KOPT-K1 (cell line): ENCODE data around the gene PURB.
"Not testable (repeated sequence)": the region's sequence is repeated elsewhere in the genome, so short reads cannot be mapped to it uniquely, and the experiment has no call there.

Experiments
- H3K27ac ChIP-seq: fragments of 200-600 bp; sonication (generic); 2 replicates; pipeline ENCODE4 v1.5.1; 2016; ENCODE audit warnings: antibody characterized with exemption, mild to moderate bottlenecking, low read depth, low read length; ENCODE audit not compliant: poor library complexity, severe bottlenecking
- H3K36me3 ChIP-seq: fragments of 200-600 bp; sonication (generic); 2 replicates; pipeline ENCODE4 v1.5.1; 2017; ENCODE audit warnings: antibody characterized with exemption, mild to moderate bottlenecking, low read length, moderate library complexity; ENCODE audit not compliant: insufficient read depth
- H3K9me3 ChIP-seq: fragments of 200-600 bp; sonication (generic); 2 replicates; pipeline ENCODE4 v1.5.1; 2017; ENCODE audit warnings: antibody characterized with exemption, low read length, mild to moderate bottlenecking; ENCODE audit not compliant: insufficient read depth, poor library complexity, severe bottlenecking

The PURB gene

GRCh38 chr7:44885394-44886317, at the start of gene PURB:
Gene PURB (minus strand): TSS chr7:44885530. CDS start chr7:44885348, 182 bp downstream.
- H3K36me3 ChIP-seq, result peaks cover 35% of the 10 kb centered on the region
- H3K9me3 ChIP-seq, result no peaks in the 10 kb centered on the region
- peak within 1 kb of the TSS; percentile 90 for H3K27ac ChIP-seq

- Histone ChIP-seq H3K27ac (no peak overlapping the region), H3K9me3 (peaks cover 2% of the 10 kb centered on the region), H3K36me3 (no peaks in the 10 kb centered on the region)
Measured at GRCh38 chr7:44935016-44935415, 49.7 kb upstream of the PURB start.

GRCh38 chr7:44934510-44934909, 49.2 kb upstream of the PURB start:
- not testable (repeated sequence) for H3K36me3 ChIP-seq, H3K9me3 ChIP-seq, H3K27ac ChIP-seq

DNA sequence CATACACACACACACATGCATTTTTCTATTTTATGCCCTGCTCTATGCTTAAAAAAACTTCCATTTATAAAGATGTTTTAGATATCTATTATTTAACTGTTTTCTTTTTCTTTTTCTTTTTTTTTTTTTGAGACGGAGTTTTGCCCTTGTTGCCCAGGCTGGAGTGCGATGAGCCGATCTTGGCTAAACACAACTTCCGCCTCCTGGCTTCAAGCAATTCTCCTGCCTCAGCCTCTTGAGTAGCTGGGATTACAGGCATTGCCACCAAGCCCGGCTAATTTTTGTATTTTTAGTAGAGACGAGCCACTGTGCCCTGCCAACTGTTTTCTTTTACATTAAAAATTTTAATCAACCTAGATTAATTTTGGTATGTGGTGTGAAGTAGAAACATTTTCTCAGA, 45.6 kb upstream of the PURB start:
- Histone ChIP-seq H3K9me3 (peaks cover 9% of the 10 kb centered on the region), H3K27ac (no peak overlapping the region), H3K36me3 (no peaks in the 10 kb centered on the region)

GRCh38 chr7:44922351-44922694, 37.0 kb upstream of the PURB start:
- no peaks in the 10 kb centered on the region for H3K36me3 ChIP-seq
- H3K27ac ChIP-seq, result no peak overlapping the region
- no peaks in the 10 kb centered on the region for H3K9me3 ChIP-seq

DNA sequence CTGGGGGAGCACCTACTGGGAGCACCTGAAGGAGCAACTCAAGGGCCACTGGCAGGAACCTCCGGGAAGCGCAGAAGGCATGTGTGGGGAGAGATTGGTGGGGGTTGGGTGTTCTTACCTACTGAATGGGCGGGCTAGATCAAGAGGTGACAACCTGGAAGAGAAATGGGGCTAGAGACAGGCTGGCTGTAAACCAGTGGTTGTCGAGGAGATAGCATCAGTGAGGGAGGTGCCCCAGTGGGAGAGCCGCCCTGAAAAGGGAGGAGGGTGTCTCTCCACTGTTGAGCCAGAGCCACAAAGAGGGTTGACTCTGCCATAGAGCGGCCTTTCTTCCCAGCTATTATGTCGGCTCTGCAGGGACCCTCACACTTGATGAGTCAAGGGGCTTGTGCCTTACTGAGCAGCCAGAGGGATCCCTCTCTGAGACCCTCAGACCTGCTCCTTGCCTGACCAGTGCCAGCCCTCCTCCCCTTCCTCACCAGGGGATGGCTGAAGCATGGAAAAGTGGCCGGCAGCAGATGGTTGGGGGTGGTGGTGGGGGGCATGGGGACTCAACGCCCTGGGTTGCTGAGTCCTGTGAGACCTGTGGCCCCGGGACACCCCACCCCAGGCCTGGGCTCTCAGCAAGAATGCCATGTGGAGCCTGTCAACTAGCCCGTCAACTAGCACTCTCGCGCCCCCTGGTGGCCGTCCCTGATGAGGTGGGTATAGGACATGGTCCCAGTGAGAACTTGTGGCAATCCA, 36.4 kb upstream of the PURB start:
- no peaks in the 10 kb centered on the region for H3K36me3 ChIP-seq
- no peaks in the 10 kb centered on the region for H3K9me3 ChIP-seq
- no peak overlapping the region for H3K27ac ChIP-seq

DNA sequence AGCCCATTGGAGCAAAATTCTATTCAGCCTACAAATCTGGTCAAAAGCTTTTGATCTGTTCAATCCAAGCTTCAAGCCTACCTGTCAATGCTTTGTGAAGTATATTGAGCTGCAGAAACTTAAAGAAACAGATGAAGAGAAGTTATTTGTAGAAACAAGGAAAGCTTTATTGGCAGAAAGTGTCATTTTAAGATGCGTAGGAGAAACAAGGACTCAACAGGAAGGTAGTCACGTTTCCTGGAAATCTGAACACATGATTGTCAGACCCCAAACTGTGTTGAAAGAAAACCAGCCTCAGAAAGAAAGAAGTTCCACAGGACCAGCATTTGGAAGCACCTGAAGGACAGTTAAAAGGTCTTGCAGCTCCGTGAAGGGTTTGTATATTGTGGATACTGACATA, 34.8 kb upstream of the PURB start:
- no peaks in the 10 kb centered on the region for H3K36me3 ChIP-seq
- H3K27ac ChIP-seq, result no peak overlapping the region
- H3K9me3 ChIP-seq, result no peaks in the 10 kb centered on the region

GRCh38 chr7:44918029-44918428, 32.7 kb upstream of the PURB start:
- no peaks in the 10 kb centered on the region for H3K36me3 ChIP-seq
- H3K9me3 ChIP-seq, result no peaks in the 10 kb centered on the region
- H3K27ac ChIP-seq, result no peak overlapping the region

- no peaks in the 10 kb centered on the region for H3K36me3 ChIP-seq
- H3K27ac ChIP-seq, result no peak overlapping the region
- no peaks in the 10 kb centered on the region for H3K9me3 ChIP-seq
Measured at GRCh38 chr7:44917465-44917864, 32.1 kb upstream of the PURB start.

DNA sequence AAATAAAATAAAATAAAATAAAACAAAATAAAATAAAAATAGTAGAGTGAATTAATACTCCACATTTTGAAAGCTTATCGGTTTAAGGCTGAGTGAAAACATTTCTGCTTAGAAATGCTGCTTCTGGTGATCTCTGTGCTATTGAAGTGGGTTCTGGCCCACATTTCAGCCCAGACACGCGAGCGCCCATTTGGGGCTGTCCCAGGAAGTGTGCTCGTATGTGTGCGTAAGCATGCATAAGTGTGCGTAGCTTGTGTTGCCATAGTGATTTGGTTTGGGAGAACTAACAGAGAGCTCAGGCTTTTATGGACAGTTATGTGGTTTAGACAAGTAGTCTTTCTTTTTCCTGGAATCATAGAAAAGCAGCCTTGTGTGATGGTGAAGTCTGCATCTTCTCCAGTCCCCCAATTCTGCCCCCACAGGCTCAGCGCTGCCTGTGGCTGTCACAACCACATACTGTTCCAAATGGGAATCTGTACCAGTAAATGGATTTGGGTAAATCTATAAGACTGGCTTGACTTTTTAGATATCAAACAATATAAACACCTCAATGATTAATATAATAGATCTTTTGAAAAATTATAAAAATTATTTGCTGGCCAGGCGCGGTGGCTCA, 29.8 kb upstream of the PURB start:
- H3K36me3 ChIP-seq, result no peaks in the 10 kb centered on the region
- H3K27ac ChIP-seq, result no peak overlapping the region
- no peaks in the 10 kb centered on the region for H3K9me3 ChIP-seq

DNA sequence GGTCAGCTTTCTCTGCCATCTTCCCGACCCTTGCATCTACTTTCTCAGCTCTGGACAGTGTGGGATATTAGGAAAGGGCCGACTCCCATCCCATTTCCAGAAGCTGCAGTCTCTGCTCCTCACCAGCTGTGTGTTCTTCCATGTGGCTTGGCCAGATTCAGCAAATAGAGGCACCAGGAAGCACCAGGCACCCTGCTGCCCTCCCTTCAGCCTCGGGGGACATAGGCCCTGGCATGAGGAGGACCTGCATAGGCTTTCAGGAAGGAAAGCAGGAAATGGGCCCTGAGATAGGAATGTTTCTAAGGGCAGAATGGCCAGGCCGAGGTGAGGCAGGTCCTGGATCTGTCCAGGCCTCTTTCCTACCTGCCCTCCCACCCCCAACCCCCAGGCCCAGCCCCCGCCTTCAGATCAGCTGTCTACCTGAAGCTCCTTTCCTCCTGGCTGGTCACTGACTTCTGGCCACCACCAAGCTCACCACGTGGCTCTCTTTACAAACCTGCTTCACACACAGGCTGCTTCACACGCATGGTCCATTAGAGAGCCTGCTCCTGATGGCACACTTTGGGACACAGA, 27.5 kb upstream of the PURB start:
- Histone ChIP-seq H3K36me3 (no peaks in the 10 kb centered on the region), H3K9me3 (no peaks in the 10 kb centered on the region), H3K27ac (no peak overlapping the region)

GRCh38 chr7:44911911-44912310, 26.6 kb upstream of the PURB start:
- Histone ChIP-seq H3K27ac (no peak overlapping the region), H3K9me3 (no peaks in the 10 kb centered on the region)

GRCh38 chr7:44909596-44910389, 24.5 kb upstream of the PURB start:
- Histone ChIP-seq H3K27ac (no peak overlapping the region), H3K36me3 (no peaks in the 10 kb centered on the region)

More at GRCh38 chr7:44911911-44912310, 26.6 kb upstream of the PURB start:
- no peaks in the 10 kb centered on the region for H3K36me3 ChIP-seq

GRCh38 chr7:44906965-44907364, 21.6 kb upstream of the PURB start:
- Histone ChIP-seq H3K9me3 (no peaks in the 10 kb centered on the region), H3K36me3 (no peaks in the 10 kb centered on the region), H3K27ac (no peak overlapping the region)

More at GRCh38 chr7:44909596-44910389, 24.5 kb upstream of the PURB start:
- H3K9me3 ChIP-seq, result no peaks in the 10 kb centered on the region
